Endothelial cell of umbilical vein (primary cell): ENCODE data around the gene CDK5RAP2. TPM values are rescaled to one million over a fixed set of nuclear protein-coding genes. Genes with fewer than 3 reads are reported as not detected.

Experiments used
- BruUV-seq: library from RNA; stranded (reverse); fragments of 400-500 nt; replicated peaks from 2 replicates; lab custom pipeline; 2021; lab: Mats Ljungman, UMichigan
- CTCF ChIA-PET: fragments of 300-600, 350-600 bp; sonication (Branson Sonifier 250); formaldehyde crosslinking; loops from one replicate; lab custom pipeline; 2021; ENCODE audit warnings: antibody characterized with exemption, inconsistent platforms; lab: Charles Lee
- POLR2A ChIA-PET: fragments of 300-600, 350-600 bp; sonication (Branson Sonifier 250); formaldehyde crosslinking; loops from one replicate; lab custom pipeline; 2021; ENCODE audit warnings: antibody characterized with exemption, inconsistent platforms; lab: Charles Lee
- DNase-seq: peaks from one replicate; pipeline ENCODE4 v3.0.0-alpha.2; 2011; ENCODE audit warnings: low read depth, low spot score
- FAIRE-seq: peaks from 2 replicates; lab custom pipeline; 2011; peaks lifted over from hg19 to GRCh38; lab: Jason Lieb, UNC
- H2AFZ ChIP-seq: 2 replicates; pipeline ENCODE4 v1.6.0; 2012; ENCODE audit warnings: low read depth, low read length, control low read depth, inconsistent platforms
- H3K27ac ChIP-seq: 2 replicates; pipeline ENCODE4 v1.5.1; 2011; ENCODE audit warnings: low read depth, mild to moderate bottlenecking, control low read depth, low read length, moderate library complexity; ENCODE audit not compliant: insufficient read depth
- H3K27me3 ChIP-seq, 2 experiments: 2 replicates each; pipeline versions ENCODE4 v1.6.0 to v1.6.1; 2011; ENCODE audit warnings: low read length in 2 of 2, mixed read lengths in 1 of 2; ENCODE audit not compliant: control insufficient read depth in 2 of 2, insufficient read depth in 2 of 2
- H3K36me3 ChIP-seq, 2 experiments: 2 replicates in 1 of 2; 3 replicates in 1 of 2; pipeline ENCODE4 v1.5.1; 2011; ENCODE audit warnings: low read length in 2 of 2, mild to moderate bottlenecking in 1 of 2, moderate library complexity in 1 of 2; ENCODE audit not compliant: control insufficient read depth in 2 of 2, insufficient read depth in 2 of 2; ENCODE audit errors: extremely low read depth in 1 of 2
- H3K4me1 ChIP-seq: 3 replicates; pipeline ENCODE4 v1.5.1; 2011; ENCODE audit warnings: mild to moderate bottlenecking, low read length; ENCODE audit not compliant: control insufficient read depth, insufficient read depth; ENCODE audit errors: extremely low read depth
- H3K4me2 ChIP-seq: 2 replicates; pipeline ENCODE4 v1.6.1; 2011; ENCODE audit warnings: low read length, control low read depth, mixed read lengths; ENCODE audit not compliant: insufficient read depth
- H3K4me3 ChIP-seq, 3 experiments: fragments of 200-600 bp in 1 of 3; sonication (generic), shearing (Covaris generic) in 1 of 3; replicated peaks in 1 of 3; 2 replicates each; pipeline ENCODE4 v1.5.1; 2011 to 2016; ENCODE audit warnings: control low read depth in 3 of 3, low read length in 3 of 3, mild to moderate bottlenecking in 2 of 3, inconsistent platforms in 1 of 3, low read depth in 1 of 3, moderate library complexity in 1 of 3; ENCODE audit not compliant: insufficient read depth in 1 of 3
- H3K79me2 ChIP-seq: 2 replicates; pipeline ENCODE4 v1.6.0; 2012; ENCODE audit warnings: low read length, inconsistent platforms; ENCODE audit not compliant: control insufficient read depth, insufficient read depth
- H3K9ac ChIP-seq: replicated peaks from 2 replicates; pipeline ENCODE3; 2011; ENCODE audit warnings: low read length, control low read depth; ENCODE audit not compliant: insufficient read depth; ENCODE audit errors: extremely low read depth
- H3K9me1 ChIP-seq: replicated peaks from 3 replicates; pipeline ENCODE4 v1.6.0; 2011; ENCODE audit warnings: mild to moderate bottlenecking, low read length; ENCODE audit not compliant: control insufficient read depth, insufficient read depth; ENCODE audit errors: extremely low read depth
- H3K9me3 ChIP-seq: replicated peaks from 2 replicates; pipeline ENCODE4 v1.5.1; 2012; ENCODE audit warnings: low read length, inconsistent platforms; ENCODE audit not compliant: control insufficient read depth, insufficient read depth
- H4K20me1 ChIP-seq: replicated peaks from 2 replicates; pipeline ENCODE3; 2011; ENCODE audit warnings: mild to moderate bottlenecking, low read length; ENCODE audit not compliant: control insufficient read depth, insufficient read depth; ENCODE audit errors: extremely low read depth
- EZH2 ChIP-seq: IDR thresholded peaks from 2 replicates; pipeline ENCODE4 v1.6.1; 2012; ENCODE audit warnings: borderline replicate concordance, low read depth, mild to moderate bottlenecking, moderate library complexity, low read length, inconsistent platforms; ENCODE audit not compliant: severe bottlenecking
- FOS ChIP-seq: IDR thresholded peaks from 2 replicates; pipeline ENCODE4 v1.6.1; 2011; ENCODE audit warnings: mild to moderate bottlenecking, low read length, moderate library complexity, borderline replicate concordance; ENCODE audit not compliant: insufficient read depth
- GATA2 ChIP-seq: IDR thresholded peaks from 2 replicates; pipeline ENCODE4 v1.7.0; 2011; ENCODE audit warnings: low read depth, mild to moderate bottlenecking, moderate library complexity, mixed read lengths, low read length; ENCODE audit not compliant: insufficient read length, insufficient read depth
- JUN ChIP-seq: IDR thresholded peaks from 2 replicates; pipeline ENCODE4 v1.6.1; 2011; ENCODE audit warnings: borderline replicate concordance, low read depth; ENCODE audit not compliant: insufficient read length, insufficient read depth
- MYC ChIP-seq: IDR thresholded peaks from one replicate; pipeline ENCODE4 v1.6.1; 2011; ENCODE audit warnings: mild to moderate bottlenecking, low read depth, low read length
- POLR2A ChIP-seq: IDR thresholded peaks from 2 replicates; pipeline ENCODE4 v1.6.1; 2012; ENCODE audit warnings: low read depth, mild to moderate bottlenecking, control low read depth, low read length
- POLR2AphosphoS5 ChIP-seq: IDR thresholded peaks from 2 replicates; pipeline ENCODE4 v1.6.1; 2012; ENCODE audit warnings: low read depth, mild to moderate bottlenecking, control low read depth, low read length, moderate library complexity; ENCODE audit not compliant: insufficient read depth
- dilution Hi-C: fragments of 300-500 bp; cut with MboI; formaldehyde crosslinking; loops from one replicate; pipeline ENCODE4 v1.15.0; 2019; ENCODE audit warnings: low sequenced_read_pairs; ENCODE audit not compliant: extremely low pct_ligation_motif_present
- intact Hi-C: fragments of 100-400 bp; cut with micrococcal nuclease; formaldehyde crosslinking; loops from one replicate; pipeline ENCODE4 v1.10.0; 2022
- polyA plus RNA-seq, 4 experiments: library from polyadenylated mRNA; depleted of rRNA in 3 of 4; stranded (reverse) in 3 of 4; unstranded in 1 of 4; fragments of >200 nt; gene quantifications; 2 replicates each; pipeline versions ENCODE4 v1.2.1 to v1.2.3, GENCODE V29; 2011 to 2012; ENCODE audit warnings: missing spikeins in 1 of 4
- total RNA-seq: library from RNA; stranded (reverse); gene quantifications from 2 replicates; pipeline ENCODE4 v1.2.3, GENCODE V29; 2021
- TF ChIP-seq, protein P1 (sequence below): IDR thresholded peaks from 2 replicates; pipeline ENCODE4 v1.6.1; 2011; ENCODE audit not compliant: insufficient read depth, insufficient read length
- TF ChIP-seq, protein P2 (sequence below), 2 donors: IDR thresholded peaks; 1 replicate in 1 of 2; 2 replicates in 1 of 2; pipeline ENCODE4 v1.5.1; 2011; ENCODE audit warnings: low read length in 2 of 2, mild to moderate bottlenecking in 2 of 2, moderate library complexity in 2 of 2, control low read depth in 1 of 2, inconsistent platforms in 1 of 2, low read depth in 1 of 2; ENCODE audit not compliant: insufficient read depth in 1 of 2; ENCODE audit errors: extremely low read depth in 1 of 2

CDK5RAP2 gene
- total and polyA plus RNA-seq, 2 donors (not counting 3 experiments of a cell fraction or from before 2014, with no cell fraction given), result 17.5 to 56.7 TPM

DNA sequence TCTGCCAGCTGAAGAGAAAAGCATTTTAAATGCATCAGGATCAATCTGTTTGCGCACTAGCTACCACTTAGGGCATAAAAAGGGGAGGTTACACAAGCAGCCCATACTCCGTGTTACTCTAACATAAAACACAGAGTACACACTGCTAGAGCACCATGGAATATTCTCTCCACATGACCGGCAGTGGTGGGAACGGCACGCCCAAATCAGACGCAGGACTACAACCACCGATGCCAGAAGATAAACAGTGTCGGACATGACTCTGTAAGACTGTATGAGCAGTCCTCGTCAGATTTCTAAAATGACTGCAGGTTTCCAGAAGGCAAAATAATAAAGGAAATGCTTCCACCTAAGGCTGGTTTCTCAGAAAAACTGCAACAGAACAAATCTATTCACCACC, 40.0 kb downstream of the CDK5RAP2 start:
- intact Hi-C loops, result no loop called here
- dilution Hi-C loops, result no loop called here
- peaks cover 0 to 2% of the 10 kb centered on the region in 2 experiments for H3K36me3 ChIP-seq

More for the DNA sequence above, 40.0 kb downstream of the CDK5RAP2 start:
- Histone ChIP-seq H3K4me1 (peaks cover 19% of the 10 kb centered on the region), H2AFZ (no peak overlapping the region), H3K79me2 (no peaks in the 10 kb centered on the region), H3K27me3 (no peaks in the 10 kb centered on the region), H3K4me3 (no peak overlapping the region), H4K20me1 (no peaks in the 10 kb centered on the region), H3K9me3 (no peaks in the 10 kb centered on the region), H3K9ac (no peak overlapping the region), H3K27ac (no peak overlapping the region), H3K4me2 (no peak overlapping the region), H3K9me1 (no peaks in the 10 kb centered on the region)
- CTCF ChIA-PET, result no interaction called here
- POLR2A ChIA-PET, result no interaction called here
- DNase-seq (no peak), FAIRE-seq (no peak)
- no peak for TF ChIP-seq POLR2A
- no peak for TF ChIP-seq EZH2
- no peak for TF ChIP-seq FOS
- TF ChIP-seq, protein P1, sequence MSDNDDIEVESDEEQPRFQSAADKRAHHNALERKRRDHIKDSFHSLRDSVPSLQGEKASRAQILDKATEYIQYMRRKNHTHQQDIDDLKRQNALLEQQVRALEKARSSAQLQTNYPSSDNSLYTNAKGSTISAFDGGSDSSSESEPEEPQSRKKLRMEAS, result no peak
- TF ChIP-seq, protein P2, sequence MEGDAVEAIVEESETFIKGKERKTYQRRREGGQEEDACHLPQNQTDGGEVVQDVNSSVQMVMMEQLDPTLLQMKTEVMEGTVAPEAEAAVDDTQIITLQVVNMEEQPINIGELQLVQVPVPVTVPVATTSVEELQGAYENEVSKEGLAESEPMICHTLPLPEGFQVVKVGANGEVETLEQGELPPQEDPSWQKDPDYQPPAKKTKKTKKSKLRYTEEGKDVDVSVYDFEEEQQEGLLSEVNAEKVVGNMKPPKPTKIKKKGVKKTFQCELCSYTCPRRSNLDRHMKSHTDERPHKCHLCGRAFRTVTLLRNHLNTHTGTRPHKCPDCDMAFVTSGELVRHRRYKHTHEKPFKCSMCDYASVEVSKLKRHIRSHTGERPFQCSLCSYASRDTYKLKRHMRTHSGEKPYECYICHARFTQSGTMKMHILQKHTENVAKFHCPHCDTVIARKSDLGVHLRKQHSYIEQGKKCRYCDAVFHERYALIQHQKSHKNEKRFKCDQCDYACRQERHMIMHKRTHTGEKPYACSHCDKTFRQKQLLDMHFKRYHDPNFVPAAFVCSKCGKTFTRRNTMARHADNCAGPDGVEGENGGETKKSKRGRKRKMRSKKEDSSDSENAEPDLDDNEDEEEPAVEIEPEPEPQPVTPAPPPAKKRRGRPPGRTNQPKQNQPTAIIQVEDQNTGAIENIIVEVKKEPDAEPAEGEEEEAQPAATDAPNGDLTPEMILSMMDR (IDR thresholded peaks at IDR 0.05; ENCODE audit: extremely low read depth in 1 of 2, insufficient read depth in 1 of 2, low read depth in 1 of 2, low read length in 2 of 2), result no peak
- TF ChIP-seq JUN, result no peak
- TF ChIP-seq GATA2, result no peak
- no peak for TF ChIP-seq POLR2AphosphoS5
- no peak for TF ChIP-seq MYC
- no TSS peak for BruUV-seq
